GM21786 (cell line): ENCODE data around the gene NBEA.

Source experiments
- ATAC-seq: cut with Tn5 transposase; IDR thresholded peaks from one replicate; pipeline ENCODE4 v1.9.1; 2021; ENCODE audit not compliant: unreplicated experiment

Gene NBEA

DNA sequence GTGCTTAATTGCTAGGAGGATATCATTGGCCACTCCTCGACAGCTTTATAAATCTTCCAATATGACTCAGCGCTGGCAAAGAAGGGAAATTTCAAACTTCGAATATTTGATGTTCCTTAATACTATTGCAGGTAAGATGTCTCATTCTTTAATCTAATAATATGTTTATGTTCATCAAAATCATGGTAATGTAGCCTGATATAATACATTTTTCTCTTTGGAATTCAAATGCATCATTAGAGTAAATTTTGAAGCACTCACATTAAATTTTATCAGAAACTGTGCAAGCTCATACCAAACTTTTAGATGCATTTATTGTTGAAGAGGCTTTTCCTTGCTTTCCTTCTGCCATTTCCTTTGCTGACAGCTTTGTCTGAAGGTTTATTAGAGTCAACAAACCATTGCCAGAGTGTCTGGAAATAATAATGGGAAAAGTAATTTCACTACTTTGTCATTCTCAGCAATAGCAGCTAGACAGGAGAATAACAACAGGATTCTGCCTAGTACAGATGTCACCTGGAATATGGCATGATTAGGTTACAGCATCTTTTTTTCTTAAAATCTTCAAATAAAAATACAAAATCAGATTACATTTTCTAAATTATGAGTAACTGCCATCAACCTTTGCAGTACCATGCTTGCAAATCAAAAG is 613.0 kb downstream of the NBEA start:
- no peak for ATAC-seq

GRCh38 chr13:35557475-35557874 is 615.4 kb downstream of the NBEA start:
- ATAC-seq: no peak

GRCh38 chr13:35561540-35561939 is 619.5 kb downstream of the NBEA start:
- no peak for ATAC-seq

DNA sequence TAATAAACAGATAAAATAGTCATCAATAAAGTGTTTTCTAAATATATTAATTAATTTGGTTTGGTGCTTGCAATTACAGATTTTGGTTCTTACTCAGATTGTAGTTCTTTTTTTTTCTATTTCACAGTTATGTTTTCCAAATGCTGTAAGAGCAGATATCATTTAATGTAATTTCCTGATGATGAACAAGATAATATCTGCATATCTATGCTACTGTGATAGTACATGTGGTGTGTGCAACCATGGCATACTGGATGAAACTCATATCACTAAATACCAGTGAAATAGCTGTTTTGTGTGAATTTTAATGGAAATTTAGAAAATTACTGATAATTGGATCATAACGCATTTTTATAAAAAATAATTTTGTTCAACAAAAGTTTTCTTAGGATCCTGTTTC is 623.2 kb downstream of the NBEA start:
- no peak for ATAC-seq

GRCh38 chr13:35566340-35566739 is 624.3 kb downstream of the NBEA start:
- no peak for ATAC-seq

DNA sequence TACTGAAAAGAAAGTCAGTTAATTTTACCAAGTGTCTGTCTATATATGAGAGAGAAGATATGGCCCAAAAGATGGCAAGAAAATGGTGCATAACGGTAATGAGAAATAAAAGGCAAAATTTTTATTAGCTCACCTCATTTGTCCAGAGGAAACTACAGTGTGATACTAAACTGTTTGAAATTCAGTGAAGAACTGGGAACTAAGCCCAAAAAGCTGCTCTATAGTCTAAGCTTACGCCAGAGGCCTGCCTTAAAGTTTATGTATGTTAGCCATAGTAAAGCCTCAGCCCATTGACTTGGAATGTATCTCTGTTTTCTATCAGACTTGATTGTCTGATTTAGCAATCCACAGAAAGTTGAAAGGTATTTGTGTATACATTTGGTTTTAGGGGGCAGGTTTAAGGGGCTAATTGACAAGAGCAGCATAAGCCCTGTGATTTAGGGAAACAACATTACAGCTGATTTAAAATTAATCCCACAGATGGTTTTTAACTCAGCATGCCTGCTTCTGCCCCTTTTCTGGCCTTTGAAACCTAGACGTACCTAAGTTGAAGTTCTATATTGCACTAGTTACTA is 625.4 kb downstream of the NBEA start:
- ATAC-seq: no peak

DNA sequence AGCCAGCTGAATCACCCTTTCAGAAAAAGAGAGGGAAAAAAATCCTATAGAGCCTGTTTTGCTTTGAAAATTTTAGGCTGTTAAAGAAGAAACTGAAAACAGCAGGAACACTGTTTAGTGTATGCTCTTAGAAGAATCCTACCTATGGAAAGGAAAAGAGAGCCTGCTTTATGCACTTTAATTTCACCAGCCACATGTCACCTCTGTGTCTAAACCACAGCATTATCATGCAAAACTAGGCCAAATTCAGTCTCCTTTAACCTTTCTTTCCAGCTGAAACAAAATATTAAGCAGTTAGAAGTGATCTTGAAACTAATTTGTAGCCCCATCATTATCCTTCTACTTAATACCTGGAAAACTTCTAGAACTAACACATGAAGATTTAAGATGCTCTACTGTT is 631.6 kb downstream of the NBEA start:
- no peak for ATAC-seq

- ATAC-seq: no peak
Measured at GRCh38 chr13:35592457-35592856, 650.4 kb downstream of the NBEA start.

- ATAC-seq: no peak
Measured at GRCh38 chr13:35593651-35594050, 651.6 kb downstream of the NBEA start.

DNA sequence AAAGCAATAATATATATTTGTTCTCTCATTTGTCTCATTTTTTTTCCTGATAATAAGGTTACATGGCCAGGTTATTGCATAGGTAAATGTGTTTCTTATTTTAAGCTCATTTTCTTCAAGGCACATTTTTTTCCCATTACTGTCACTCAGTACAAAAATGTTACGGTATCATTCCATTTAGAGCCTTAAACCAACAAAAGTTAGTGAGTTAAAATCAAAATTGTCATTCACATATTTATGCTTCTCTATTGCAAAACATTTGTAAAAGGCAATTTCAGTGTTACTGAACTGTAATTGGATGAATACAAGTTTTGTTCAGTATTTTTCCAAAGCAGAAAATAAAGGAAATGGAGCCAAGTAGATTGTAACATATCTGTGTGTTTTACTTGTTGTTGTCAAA is 652.0 kb downstream of the NBEA start:
- ATAC-seq: no peak

GRCh38 chr13:35595181-35595580 is 653.1 kb downstream of the NBEA start:
- ATAC-seq: no peak

DNA sequence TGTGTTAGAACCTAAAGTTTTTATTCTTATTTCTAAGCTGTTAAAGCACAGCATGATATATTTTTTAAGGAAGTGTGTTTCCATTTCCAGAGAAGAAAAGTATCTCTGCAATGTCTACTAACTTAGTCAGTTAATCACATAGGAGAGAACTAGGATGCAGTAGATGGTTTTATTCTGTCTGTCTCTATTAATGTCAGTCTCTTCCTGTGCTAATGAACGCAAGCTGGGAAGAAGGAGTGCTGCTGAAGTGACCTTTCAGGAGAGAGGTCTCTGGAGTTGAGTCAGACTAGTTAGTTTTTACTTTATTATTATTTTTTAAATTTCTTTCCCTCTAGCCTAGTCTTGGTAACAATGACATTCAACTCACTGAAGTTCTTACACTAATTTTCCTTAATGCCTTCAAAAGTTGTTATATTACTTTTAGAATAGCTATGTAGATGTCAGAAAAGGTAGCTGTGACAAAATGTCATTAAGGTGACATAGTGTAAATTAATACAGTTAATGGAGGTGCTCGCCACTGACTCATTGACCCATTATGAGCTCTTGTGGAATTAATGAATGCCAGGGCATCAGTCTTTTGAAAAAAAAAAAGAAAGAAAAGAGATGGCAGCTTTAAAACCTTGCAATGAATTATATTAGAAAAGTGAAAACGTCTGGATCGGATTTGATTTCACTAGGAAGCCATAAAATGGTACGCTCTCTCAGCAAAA is 654.4 kb downstream of the NBEA start:
- no peak for ATAC-seq

DNA sequence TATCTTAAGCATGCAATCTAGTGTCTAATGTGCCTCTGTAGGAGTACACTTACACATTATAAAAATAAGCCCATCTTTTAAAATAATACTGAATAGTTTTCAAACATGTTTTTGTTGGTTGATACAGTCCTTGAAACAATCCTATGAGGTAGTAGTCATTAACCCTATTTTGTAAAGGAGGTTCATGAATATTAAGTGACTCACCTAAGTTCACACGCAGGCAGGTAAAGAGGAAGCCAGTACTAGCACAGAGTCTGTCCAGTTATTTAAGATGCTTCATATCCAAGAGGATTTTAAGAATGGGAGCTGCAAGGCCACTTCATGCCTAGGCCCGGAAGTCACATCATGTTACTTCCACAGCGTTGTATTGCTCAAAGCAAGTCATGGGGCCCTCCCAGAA is 655.4 kb downstream of the NBEA start:
- ATAC-seq: no peak

DNA sequence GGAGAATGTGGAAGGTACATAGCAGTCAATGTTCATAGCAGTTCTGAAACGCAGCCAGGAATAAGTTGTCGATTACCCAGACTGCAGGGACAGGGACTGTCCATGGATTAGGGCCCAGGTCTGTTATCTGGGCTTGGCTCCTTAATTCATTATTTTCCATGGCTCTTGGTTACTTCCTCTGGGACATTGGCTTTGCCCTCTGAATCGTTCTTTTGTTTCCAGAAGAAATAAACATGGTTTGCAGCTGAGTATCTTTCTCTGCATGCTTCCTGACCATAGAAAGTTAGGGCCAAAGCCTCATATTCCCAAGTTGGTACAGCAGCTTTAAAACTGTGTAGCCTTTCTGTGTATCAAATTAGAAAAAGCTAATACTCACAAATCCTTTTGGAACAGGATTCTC is 656.2 kb downstream of the NBEA start:
- no peak for ATAC-seq

DNA sequence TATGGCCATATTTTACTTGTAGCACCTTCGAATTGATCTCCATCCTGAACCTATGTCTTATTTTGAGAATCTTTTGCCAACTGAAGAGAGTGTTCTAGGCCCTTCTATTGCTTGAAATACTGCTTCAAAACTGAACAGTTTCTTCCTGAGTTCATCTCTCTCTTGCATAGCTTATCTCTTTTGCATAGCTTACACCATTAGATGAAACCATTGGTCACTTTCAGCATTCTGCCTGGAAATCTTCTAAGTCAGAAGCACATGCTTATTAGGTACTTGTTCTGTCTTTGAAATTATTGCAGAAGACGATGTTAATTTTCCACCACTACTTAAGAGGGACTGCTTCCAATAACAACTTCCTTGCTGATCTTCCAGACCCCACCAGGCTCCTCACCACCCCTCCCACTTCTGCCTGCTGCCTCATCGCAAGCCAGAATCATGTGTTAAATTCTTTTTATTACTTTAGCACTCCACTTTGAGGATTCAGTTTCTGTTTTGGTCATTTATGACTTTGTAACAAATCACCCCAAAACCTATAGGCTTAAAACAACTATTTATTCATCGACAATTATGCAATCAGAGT is 656.8 kb downstream of the NBEA start:
- ATAC-seq: no peak

DNA sequence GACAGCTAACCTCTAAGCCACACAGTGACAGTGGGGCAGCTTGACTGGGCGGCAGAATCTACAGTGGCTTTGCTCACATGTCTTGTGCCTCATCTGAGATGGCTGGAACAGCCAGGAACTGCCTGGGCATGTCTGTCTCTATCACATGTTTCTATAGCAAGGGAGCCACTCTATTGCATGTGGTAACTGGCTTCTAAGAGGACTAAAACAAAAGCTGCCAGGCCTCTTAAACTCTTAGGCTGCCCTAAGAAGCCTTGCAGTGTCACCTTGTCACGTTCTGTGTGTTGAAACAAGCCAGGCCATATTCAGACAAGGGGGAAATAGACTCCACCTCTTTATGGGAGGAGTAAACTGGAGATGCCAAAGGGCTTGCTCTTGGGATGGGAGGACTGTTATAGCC is 657.3 kb downstream of the NBEA start:
- ATAC-seq: no peak

DNA sequence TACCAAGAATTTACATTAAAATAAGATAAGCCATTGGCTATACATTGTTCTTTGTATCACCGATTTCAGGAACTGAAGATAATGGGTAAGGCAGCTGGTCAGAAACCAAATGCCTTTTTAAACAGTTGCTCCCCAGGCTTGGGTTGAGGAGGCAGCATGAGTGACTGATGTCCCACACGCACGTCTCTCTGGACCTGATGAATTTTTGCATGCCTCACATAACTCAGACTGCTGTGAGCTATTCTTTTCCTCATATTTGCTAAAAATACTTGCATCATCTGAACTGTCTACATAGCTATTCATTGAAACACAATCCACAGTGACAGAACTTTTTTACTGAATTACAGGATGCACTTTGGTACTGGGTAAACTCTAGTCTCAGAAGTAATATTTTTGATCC is 658.1 kb downstream of the NBEA start:
- ATAC-seq: no peak

GRCh38 chr13:35603593-35604285 is 661.7 kb downstream of the NBEA start:
- ATAC-seq: no peak

- ATAC-seq: no peak
Measured at GRCh38 chr13:35614666-35615065, 672.6 kb downstream of the NBEA start.

GRCh38 chr13:35617420-35617819 is 675.4 kb downstream of the NBEA start:
- ATAC-seq: no peak

GRCh38 chr13:35618565-35619083 is 676.6 kb downstream of the NBEA start:
- ATAC-seq: no peak
